Measurements from ENCODE around the gene ECE1. TPM values are rescaled to one million over a fixed set of nuclear protein-coding genes. Genes with fewer than 3 reads are reported as not detected.
A peak's percentile ranks its signal among the peaks of the same experiment; 100 is the strongest.

The ECE1 gene
- total and polyA plus RNA-seq, 2 experiments from 2014 or later, result 42.4 to 59.1 TPM

GRCh38 chr1:21323091-21323490 lies 32.8 kb upstream of the ECE1 start:
- Histone ChIP-seq H3K9me3 (ENCODE audit: low read depth) (no peaks in the 10 kb centered on the region), H3K36me3 (no peaks in the 10 kb centered on the region), H3K27me3 (no peaks in the 10 kb centered on the region), H3K4me1 (ENCODE audit: low read depth) (peaks cover 88% of the 10 kb centered on the region), H3K4me3 (no peak overlapping the region), H3K27ac (peak overlapping the region; percentile 86)
- DNase-seq (ENCODE audit: low read depth in 1 of 2, low spot score in 1 of 2), result peak in 1 of 2 donors; percentile 53
- TF ChIP-seq, protein P1, sequence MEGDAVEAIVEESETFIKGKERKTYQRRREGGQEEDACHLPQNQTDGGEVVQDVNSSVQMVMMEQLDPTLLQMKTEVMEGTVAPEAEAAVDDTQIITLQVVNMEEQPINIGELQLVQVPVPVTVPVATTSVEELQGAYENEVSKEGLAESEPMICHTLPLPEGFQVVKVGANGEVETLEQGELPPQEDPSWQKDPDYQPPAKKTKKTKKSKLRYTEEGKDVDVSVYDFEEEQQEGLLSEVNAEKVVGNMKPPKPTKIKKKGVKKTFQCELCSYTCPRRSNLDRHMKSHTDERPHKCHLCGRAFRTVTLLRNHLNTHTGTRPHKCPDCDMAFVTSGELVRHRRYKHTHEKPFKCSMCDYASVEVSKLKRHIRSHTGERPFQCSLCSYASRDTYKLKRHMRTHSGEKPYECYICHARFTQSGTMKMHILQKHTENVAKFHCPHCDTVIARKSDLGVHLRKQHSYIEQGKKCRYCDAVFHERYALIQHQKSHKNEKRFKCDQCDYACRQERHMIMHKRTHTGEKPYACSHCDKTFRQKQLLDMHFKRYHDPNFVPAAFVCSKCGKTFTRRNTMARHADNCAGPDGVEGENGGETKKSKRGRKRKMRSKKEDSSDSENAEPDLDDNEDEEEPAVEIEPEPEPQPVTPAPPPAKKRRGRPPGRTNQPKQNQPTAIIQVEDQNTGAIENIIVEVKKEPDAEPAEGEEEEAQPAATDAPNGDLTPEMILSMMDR (IDR thresholded peaks at IDR 0.05; ENCODE audit: low read depth, low read length), result no peak

GRCh38 chr1:21322681-21323016 lies 32.4 kb upstream of the ECE1 start:
- no peak for DNase-seq (ENCODE audit: low read depth in 1 of 2, low spot score in 1 of 2)
- Histone ChIP-seq H3K9me3 (ENCODE audit: low read depth) (no peaks in the 10 kb centered on the region), H3K4me3 (no peak overlapping the region), H3K27me3 (no peaks in the 10 kb centered on the region), H3K4me1 (ENCODE audit: low read depth) (peaks cover 92% of the 10 kb centered on the region), H3K36me3 (no peaks in the 10 kb centered on the region), H3K27ac (peak overlapping the region; percentile 86)
- TF ChIP-seq, protein P1 (IDR thresholded peaks at IDR 0.05; ENCODE audit: low read depth, low read length), result no peak

- TF ChIP-seq, protein P1 (IDR thresholded peaks at IDR 0.05; ENCODE audit: low read depth, low read length), result peak; percentile 22
- peak overlapping the region; percentile 86 for H3K27ac ChIP-seq
- H3K9me3 ChIP-seq (ENCODE audit: low read depth), result no peaks in the 10 kb centered on the region
- H3K27me3 ChIP-seq, result no peaks in the 10 kb centered on the region
- DNase-seq (ENCODE audit: low read depth in 1 of 2, low spot score in 1 of 2), result no peak
- peaks cover 90% of the 10 kb centered on the region for H3K4me1 ChIP-seq (ENCODE audit: low read depth)
- H3K4me3 ChIP-seq, result no peak overlapping the region
- H3K36me3 ChIP-seq, result no peaks in the 10 kb centered on the region
Observed at GRCh38 chr1:21321963-21322680, 31.9 kb upstream of the ECE1 start.

- no peak overlapping the region for H3K4me3 ChIP-seq
- H3K4me1 ChIP-seq (ENCODE audit: low read depth), result peaks cover 75% of the 10 kb centered on the region
Observed at GRCh38 chr1:21320410-21321108, 30.3 kb upstream of the ECE1 start.

GRCh38 chr1:21319447-21320407 lies 29.5 kb upstream of the ECE1 start:
- Histone ChIP-seq H3K9me3 (ENCODE audit: low read depth) (no peaks in the 10 kb centered on the region), H3K27ac (peak overlapping the region; percentile 86), H3K4me3 (no peak overlapping the region), H3K27me3 (no peaks in the 10 kb centered on the region), H3K36me3 (no peaks in the 10 kb centered on the region), H3K4me1 (ENCODE audit: low read depth) (peaks cover 70% of the 10 kb centered on the region)
- TF ChIP-seq, protein P1 (IDR thresholded peaks at IDR 0.05; ENCODE audit: low read depth, low read length), result peak; percentile 9
- DNase-seq (ENCODE audit: low read depth in 1 of 2, low spot score in 1 of 2), result no peak

More at GRCh38 chr1:21320410-21321108, 30.3 kb upstream of the ECE1 start:
- peak in 1 of 2 donors; percentile 64 for DNase-seq (ENCODE audit: low read depth in 1 of 2, low spot score in 1 of 2)
- H3K27ac ChIP-seq, result peak overlapping the region; percentile 86
- H3K27me3 ChIP-seq, result no peaks in the 10 kb centered on the region
- H3K36me3 ChIP-seq, result no peaks in the 10 kb centered on the region
- TF ChIP-seq, protein P1 (IDR thresholded peaks at IDR 0.05; ENCODE audit: low read depth, low read length), result no peak
- H3K9me3 ChIP-seq (ENCODE audit: low read depth), result no peaks in the 10 kb centered on the region

Data from cardiac muscle cell (in vitro differentiated cells and primary cell).